Stimulated activated effector memory CD8-positive, alpha-beta T cell treated with anti-CD3 and anti-CD28 coated beads, Interleukin-12 subunit alpha, Interleukin-12 subunit beta, amount 100 ng/mL, for 72 hours (primary cell): ENCODE data around the gene RAB23.

Experiments
- ATAC-seq: fragments of 150-1000 bp; cut with Tn5 transposase; 2 replicates; pipeline ENCODE4 v1.10.0; 2021
- DNase-seq, 2 donors: peaks; one replicate each; pipeline ENCODE4 v3.0.0; 2021 to 2022; ENCODE audit warnings: low spot score in 2 of 2
- H3K27ac Mint-ChIP-seq: one replicate; pipeline ENCODE4 v1.8.0; 2022; ENCODE audit warnings: mild to moderate bottlenecking, mixed read lengths
- H3K36me3 Mint-ChIP-seq: one replicate; pipeline ENCODE4 v1.8.0; 2022; ENCODE audit warnings: mild to moderate bottlenecking, mixed read lengths
- H3K4me1 Mint-ChIP-seq: one replicate; pipeline ENCODE4 v1.8.0; 2022; ENCODE audit warnings: mixed read lengths
- H3K4me3 Mint-ChIP-seq: one replicate; pipeline ENCODE4 v1.8.0; 2022; ENCODE audit warnings: mild to moderate bottlenecking, mixed read lengths
- H3K9me3 Mint-ChIP-seq: one replicate; pipeline ENCODE4 v1.8.0; 2022; ENCODE audit warnings: mixed read lengths

The RAB23 gene

DNA sequence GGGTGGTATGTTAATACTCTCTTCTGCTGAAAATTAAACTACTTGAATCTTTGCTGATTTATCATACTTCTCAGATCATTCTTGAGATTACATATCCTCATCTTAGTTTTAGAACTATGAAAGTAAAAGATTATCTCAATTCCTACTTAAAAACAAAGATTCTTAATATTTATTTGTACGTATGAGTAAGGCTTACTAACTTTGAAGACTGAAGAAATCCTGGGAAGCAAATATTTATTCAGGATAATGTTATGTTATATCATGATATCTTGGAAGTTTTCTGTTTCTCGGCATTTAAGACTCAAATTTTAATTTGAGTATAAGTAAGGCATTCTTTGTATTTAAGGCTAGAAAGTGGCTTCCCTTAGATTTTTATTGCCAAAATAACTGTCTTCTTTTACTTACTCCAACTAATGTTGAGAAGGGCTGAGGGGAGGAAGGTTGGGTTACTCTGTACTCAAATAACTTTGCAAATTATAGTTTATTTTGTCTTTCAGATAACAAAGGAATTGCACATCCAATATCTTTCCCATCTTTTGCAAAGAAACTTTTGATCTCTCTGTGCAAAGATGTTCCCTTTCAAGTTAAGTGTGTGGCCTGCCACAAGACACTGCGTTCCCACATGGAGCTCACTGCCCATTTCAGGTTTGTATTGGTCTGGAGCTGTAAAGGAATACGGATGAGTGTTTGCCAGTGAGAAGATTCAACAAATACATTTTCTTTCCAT, 80.5 kb downstream of the RAB23 start:
- Mint-ChIP-seq H3K27ac (no peak overlapping the region), H3K4me1 (peaks cover 11% of the 10 kb centered on the region), H3K4me3 (no peak overlapping the region), H3K9me3 (no peaks in the 10 kb centered on the region), H3K36me3 (peaks cover 77% of the 10 kb centered on the region)
- no peak for ATAC-seq
- no peak for DNase-seq

DNA sequence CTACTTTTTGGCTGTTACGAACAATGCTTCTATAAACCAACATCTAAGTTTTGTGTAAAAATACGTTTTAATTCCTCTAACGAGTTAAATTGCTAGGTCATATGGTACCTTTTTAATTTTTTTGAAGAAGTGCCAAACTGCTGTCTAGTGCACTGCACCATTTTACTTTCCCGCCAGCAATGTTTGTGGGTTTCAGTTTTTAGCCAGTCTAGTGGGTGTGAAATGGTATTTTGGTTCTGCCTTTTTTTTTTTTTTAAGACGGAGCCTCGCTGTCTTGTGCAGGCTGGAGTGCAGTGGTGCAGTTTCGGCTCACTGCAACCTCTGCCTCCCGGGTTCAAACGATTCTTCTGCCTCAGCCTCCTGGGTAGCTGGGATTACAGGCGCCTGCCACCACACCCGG, 84.1 kb downstream of the RAB23 start:
- Mint-ChIP-seq H3K4me3 (no peak overlapping the region), H3K9me3 (no peaks in the 10 kb centered on the region), H3K36me3 (peaks cover 80% of the 10 kb centered on the region), H3K27ac (peak overlapping the region; percentile 38), H3K4me1 (peaks cover 11% of the 10 kb centered on the region)
- DNase-seq (no peak), ATAC-seq (peak; percentile 28)

DNA sequence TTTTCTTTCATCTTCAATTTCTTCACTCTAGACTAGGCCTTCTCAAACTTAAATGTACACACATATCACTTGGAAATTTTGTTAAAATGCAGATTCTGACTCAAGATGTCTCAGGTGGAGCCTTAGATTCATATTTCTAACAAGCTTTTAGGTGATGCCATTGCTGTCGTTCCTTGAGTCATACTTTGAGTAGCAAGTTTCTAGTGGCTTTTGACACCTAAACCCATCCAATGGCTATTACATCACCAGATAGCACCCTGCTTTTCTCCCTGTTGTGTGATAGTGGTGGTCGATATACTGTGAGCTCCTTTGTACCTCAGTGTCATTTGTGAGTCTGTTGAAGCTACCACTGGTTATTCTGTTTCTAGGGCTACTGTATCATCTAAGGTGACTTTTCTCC, 84.8 kb downstream of the RAB23 start:
- peak overlapping the region; percentile 38 for H3K27ac Mint-ChIP-seq
- ATAC-seq (peak; percentile 97), DNase-seq (no peak)
- peaks cover 80% of the 10 kb centered on the region for H3K36me3 Mint-ChIP-seq
- no peaks in the 10 kb centered on the region for H3K9me3 Mint-ChIP-seq
- H3K4me1 Mint-ChIP-seq: peaks cover 11% of the 10 kb centered on the region
- H3K4me3 Mint-ChIP-seq: no peak overlapping the region
